NCI-H345 treated with DMSO at 0.1 percent for 48 hours (cell line): Measurements from ENCODE around the gene SLC30A7.
"Not testable (repeated sequence)": the region's sequence is repeated elsewhere in the genome, so short reads cannot be mapped to it uniquely, and the experiment has no call there.

Experiments
- DNase-seq: peaks from one replicate; lab custom pipeline; 2025; ENCODE audit not compliant: unreplicated experiment; lab: John Stamatoyannopoulos, UW

The SLC30A7 gene

GRCh38 chr1:100895540-100896480, at the start of gene SLC30A7:
SLC30A7 (plus strand) TSS chr1:100896090; CDS start chr1:100896263, 173 bp downstream.
- DNase-seq, result peak; percentile 86

GRCh38 chr1:100847361-100848082, 48.4 kb upstream of the SLC30A7 start:
- DNase-seq, result no peak

GRCh38 chr1:100851726-100852125, 44.2 kb upstream of the SLC30A7 start:
- DNase-seq, result no peak

GRCh38 chr1:100852976-100853375, 42.9 kb upstream of the SLC30A7 start:
- no peak for DNase-seq

- not testable (repeated sequence) for DNase-seq
These were observed 40.8 kb upstream of the SLC30A7 start for GRCh38 chr1:100855116-100855515.

- no peak for DNase-seq
These were observed 35.4 kb upstream of the SLC30A7 start for GRCh38 chr1:100860397-100860991.

GRCh38 chr1:100861379-100861778, 34.5 kb upstream of the SLC30A7 start:
- no peak for DNase-seq

- DNase-seq, result no peak
These were observed 33.3 kb upstream of the SLC30A7 start for GRCh38 chr1:100862591-100862990.

- DNase-seq, result no peak
These were observed 29.6 kb upstream of the SLC30A7 start for GRCh38 chr1:100866041-100866900.

GRCh38 chr1:100866901-100867206, 29.0 kb upstream of the SLC30A7 start:
- DNase-seq, result no peak

GRCh38 chr1:100868364-100868995, 27.4 kb upstream of the SLC30A7 start:
- DNase-seq, result peak; percentile 25

- no peak for DNase-seq
These were observed 25.9 kb upstream of the SLC30A7 start for GRCh38 chr1:100869996-100870395.

GRCh38 chr1:100874433-100874832, 21.5 kb upstream of the SLC30A7 start:
- no peak for DNase-seq

GRCh38 chr1:100875228-100875627, 20.7 kb upstream of the SLC30A7 start:
- peak; percentile 34 for DNase-seq

GRCh38 chr1:100876291-100876690, 19.6 kb upstream of the SLC30A7 start:
- DNase-seq, result no peak

GRCh38 chr1:100879422-100879821, 16.5 kb upstream of the SLC30A7 start:
- DNase-seq, result no peak

GRCh38 chr1:100881687-100882086, 14.2 kb upstream of the SLC30A7 start:
- DNase-seq, result no peak

- no peak for DNase-seq
These were observed 13.2 kb upstream of the SLC30A7 start for GRCh38 chr1:100882698-100883097.

GRCh38 chr1:100883963-100884362, 11.9 kb upstream of the SLC30A7 start:
- DNase-seq, result no peak

- DNase-seq, result not testable (repeated sequence)
These were observed 6.9 kb upstream of the SLC30A7 start for GRCh38 chr1:100889007-100889406.
